ENCODE results near the gene LARGE1.
"Not testable (repeated sequence)": the region's sequence is repeated elsewhere in the genome, so short reads cannot be mapped to it uniquely, and the experiment has no call there.

The LARGE1 gene

GRCh38 chr22:33883961-33884808 is 36.1 kb downstream of the LARGE1 start:
- no peak for DNase-seq

GRCh38 chr22:33883561-33883960 is 36.7 kb downstream of the LARGE1 start:
- no peak for DNase-seq

GRCh38 chr22:33882991-33883390 is 37.3 kb downstream of the LARGE1 start:
- no peak for DNase-seq

- DNase-seq = no peak
Measured at GRCh38 chr22:33880986-33881385, 39.3 kb downstream of the LARGE1 start.

- DNase-seq = no peak
Measured at GRCh38 chr22:33879796-33880195, 40.5 kb downstream of the LARGE1 start.

- no peak for DNase-seq
Measured at GRCh38 chr22:33875316-33875715, 45.0 kb downstream of the LARGE1 start.

- DNase-seq = no peak
Measured at GRCh38 chr22:33874206-33874605, 46.1 kb downstream of the LARGE1 start.

GRCh38 chr22:33873666-33874065 is 46.6 kb downstream of the LARGE1 start:
- no peak for DNase-seq

GRCh38 chr22:33873186-33873585 is 47.1 kb downstream of the LARGE1 start:
- peak; percentile 20 for DNase-seq

- DNase-seq = peak; percentile 37
Measured at GRCh38 chr22:33871935-33872334, 48.3 kb downstream of the LARGE1 start.

GRCh38 chr22:33869946-33870345 is 50.3 kb downstream of the LARGE1 start:
- DNase-seq = peak; percentile 81

- no peak for DNase-seq
Measured at GRCh38 chr22:33867971-33868370, 52.3 kb downstream of the LARGE1 start.

GRCh38 chr22:33867118-33867866 is 53.0 kb downstream of the LARGE1 start:
- DNase-seq = no peak

GRCh38 chr22:33866511-33866910 is 53.8 kb downstream of the LARGE1 start:
- no peak for DNase-seq

GRCh38 chr22:33865996-33866395 is 54.3 kb downstream of the LARGE1 start:
- DNase-seq = no peak

GRCh38 chr22:33865248-33865647 is 55.0 kb downstream of the LARGE1 start:
- no peak for DNase-seq

GRCh38 chr22:33864723-33865130 is 55.5 kb downstream of the LARGE1 start:
- DNase-seq = no peak

- DNase-seq = no peak
Measured at GRCh38 chr22:33861216-33861875, 58.9 kb downstream of the LARGE1 start.

- DNase-seq = no peak
Measured at GRCh38 chr22:33860386-33860785, 59.9 kb downstream of the LARGE1 start.

- no peak for DNase-seq
Measured at GRCh38 chr22:33859311-33859710, 61.0 kb downstream of the LARGE1 start.

GRCh38 chr22:33858653-33859052 is 61.6 kb downstream of the LARGE1 start:
- not testable (repeated sequence) for DNase-seq

- not testable (repeated sequence) for DNase-seq
Measured at GRCh38 chr22:33857767-33858166, 62.5 kb downstream of the LARGE1 start.

GRCh38 chr22:33854724-33855123 is 65.6 kb downstream of the LARGE1 start:
- no peak for DNase-seq

Data from fibroblast of skin of scalp (primary cell).